ENCODE results near the gene MINDY4B.

Gene MINDY4B

GRCh38 chr3:150844484-150844883 lies 60.8 kb downstream of the MINDY4B start:
- no peak for DNase-seq (ENCODE audit: low spot score)

DNA sequence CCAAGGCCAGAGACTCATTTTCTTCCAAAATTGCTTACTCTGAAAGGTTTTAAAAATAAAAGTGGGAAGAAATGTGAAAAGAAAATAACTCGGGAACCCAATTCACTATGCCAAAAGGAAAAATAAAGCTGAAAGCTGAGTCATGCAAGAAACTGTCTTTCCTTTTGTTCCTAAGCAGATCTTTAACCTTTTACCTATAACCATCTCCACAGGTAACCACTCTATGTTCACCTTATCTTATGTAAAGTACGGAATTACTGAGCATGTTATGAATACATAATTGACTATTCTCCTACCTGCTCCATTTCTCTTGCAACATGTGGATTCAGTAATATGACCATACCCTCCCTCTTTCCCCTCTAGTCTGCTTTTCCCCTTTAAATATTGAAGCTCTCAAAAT lies 62.0 kb downstream of the MINDY4B start:
- no peak for DNase-seq (ENCODE audit: low spot score)

GRCh38 chr3:150840802-150841515 lies 64.3 kb downstream of the MINDY4B start:
- no peak for DNase-seq (ENCODE audit: low spot score)

GRCh38 chr3:150830745-150831144 lies 74.5 kb downstream of the MINDY4B start:
- no peak for DNase-seq (ENCODE audit: low spot score)

GRCh38 chr3:150830094-150830681 lies 75.1 kb downstream of the MINDY4B start:
- DNase-seq (ENCODE audit: low spot score), result peak; percentile 6

GRCh38 chr3:150829408-150829807 lies 75.8 kb downstream of the MINDY4B start:
- no peak for DNase-seq (ENCODE audit: low spot score)

DNA sequence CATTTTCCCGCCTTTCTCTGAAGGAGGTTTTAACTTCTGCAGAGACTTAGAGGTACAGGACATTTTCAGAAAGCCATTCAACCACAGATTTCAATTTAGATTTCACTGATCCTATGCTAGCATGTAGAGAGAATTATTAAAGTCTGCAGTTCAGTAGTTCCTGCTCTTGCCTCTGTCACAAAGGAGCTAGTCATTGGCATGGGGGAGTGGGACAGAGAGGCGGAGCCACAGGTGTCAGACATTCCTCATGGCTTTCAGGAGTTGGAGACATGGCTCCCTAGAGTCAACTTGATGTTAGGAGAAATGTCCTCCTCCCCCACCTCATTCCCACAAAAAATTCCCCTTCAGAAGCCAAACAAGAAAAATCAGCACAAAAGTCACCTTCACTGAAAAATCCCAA lies 76.2 kb downstream of the MINDY4B start:
- DNase-seq (ENCODE audit: low spot score), result no peak

- DNase-seq (ENCODE audit: low spot score), result no peak
Measured at GRCh38 chr3:150828261-150828660, 77.0 kb downstream of the MINDY4B start.

DNA sequence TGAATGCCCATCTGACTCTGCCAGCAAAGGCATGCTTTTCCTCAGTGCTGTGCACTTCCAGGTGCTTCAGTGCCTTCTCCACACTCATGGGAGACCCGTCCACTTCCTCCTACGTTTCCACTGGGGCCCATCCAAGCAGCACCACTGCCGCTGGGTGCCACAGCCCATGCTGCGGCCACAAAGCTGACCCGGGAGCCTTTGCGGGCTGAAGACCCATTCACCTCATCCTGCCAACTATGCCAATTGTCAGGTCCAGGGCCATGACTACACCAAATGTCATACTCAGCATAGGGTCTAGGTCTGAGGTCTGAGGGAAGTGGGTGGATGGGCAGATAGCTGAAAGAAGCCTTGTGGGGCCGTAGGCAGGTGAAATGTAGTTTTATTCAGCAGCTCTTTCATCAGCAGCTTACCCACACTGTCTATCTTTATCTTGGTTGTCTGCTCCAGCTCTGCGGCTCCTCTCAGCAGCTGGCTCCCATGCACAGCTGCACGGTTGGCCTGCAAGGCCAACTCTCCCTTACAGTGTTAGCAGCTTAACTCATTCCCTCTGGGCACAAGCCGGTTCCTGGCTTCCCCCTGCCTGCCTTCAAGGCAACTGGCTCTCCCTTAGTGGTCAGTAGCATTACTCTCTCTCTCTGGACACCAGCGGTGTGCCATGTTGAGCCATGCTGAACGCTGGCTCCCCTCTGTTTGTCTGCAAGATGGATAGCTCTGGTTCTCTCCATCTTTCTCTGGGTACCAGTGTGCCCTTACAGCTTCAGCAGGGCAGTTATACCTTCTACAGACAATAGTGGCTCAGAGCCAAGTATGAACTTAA lies 78.6 kb downstream of the MINDY4B start:
- no peak for DNase-seq (ENCODE audit: low spot score)

- DNase-seq (ENCODE audit: low spot score), result no peak
Measured at GRCh38 chr3:150825916-150826377, 79.3 kb downstream of the MINDY4B start.

DNA sequence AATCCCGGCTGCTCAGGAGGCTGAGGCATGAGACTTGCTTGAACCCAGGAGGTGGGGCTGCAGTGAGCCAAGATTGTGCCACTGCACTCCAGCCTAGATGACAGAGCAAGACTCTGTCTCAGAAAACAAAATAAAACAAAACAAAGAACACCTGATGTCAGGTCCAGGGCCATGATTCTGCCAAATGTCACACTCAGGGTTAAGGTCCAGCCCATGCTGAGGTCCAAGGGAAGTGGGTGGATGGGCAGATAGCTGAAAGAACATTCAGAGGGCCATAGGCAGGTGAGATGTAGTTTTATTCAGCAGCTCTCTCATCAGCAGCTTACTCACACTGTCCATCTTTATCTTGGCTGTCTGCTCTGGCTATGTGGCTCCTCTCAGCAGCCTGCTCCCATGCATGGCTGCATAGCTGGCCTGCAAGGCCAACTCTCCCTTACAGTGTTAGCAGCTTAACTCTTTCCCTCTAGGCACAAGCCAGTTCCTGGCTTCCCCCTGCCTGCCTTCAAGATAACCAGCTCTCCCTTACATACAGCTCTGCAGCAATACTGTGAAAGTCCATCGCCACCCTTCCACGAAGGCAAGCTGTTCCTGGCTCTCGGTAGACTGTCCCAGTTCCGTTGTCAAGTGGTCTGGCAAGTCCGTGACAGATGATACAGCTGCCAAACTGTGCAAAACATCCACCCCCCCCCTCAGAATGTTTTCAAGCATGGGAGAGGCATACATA lies 79.9 kb downstream of the MINDY4B start:
- DNase-seq (ENCODE audit: low spot score), result no peak

GRCh38 chr3:150823277-150823676 lies 82.0 kb downstream of the MINDY4B start:
- DNase-seq (ENCODE audit: low spot score), result peak; percentile 45

DNA sequence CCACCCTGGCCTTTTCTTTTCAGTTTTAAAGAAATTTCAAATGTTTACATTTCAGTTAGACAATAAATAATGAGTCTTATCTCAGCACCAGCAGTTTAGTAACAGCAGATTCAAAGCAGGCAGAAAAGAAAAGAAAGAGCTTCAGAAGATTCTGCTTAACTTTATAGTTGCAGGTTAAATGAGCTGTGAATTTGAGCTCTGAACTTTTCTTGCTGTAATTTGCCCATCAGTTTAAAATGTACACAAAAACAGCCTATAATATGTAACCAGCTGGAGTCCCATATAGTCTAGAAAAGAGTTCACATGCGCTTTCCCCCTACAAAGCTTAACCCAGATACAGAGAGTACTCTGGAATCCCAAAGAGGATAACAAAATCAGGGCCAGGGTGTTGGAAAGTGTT lies 82.6 kb downstream of the MINDY4B start:
- DNase-seq (ENCODE audit: low spot score), result no peak

Data from cerebellar cortex (tissue), 1 donor.